Stimulated activated memory B cell treated with anti-CD40 and anti-IgM and Interleukin-4, amounts not matched to agents 10 μg/mL and 1 μg/mL and 100 μg/mL, for 72 hours (primary cell): Measurements from ENCODE around the gene POLDIP2.

Experiments used
- ATAC-seq: fragments of 150-1000 bp; cut with Tn5 transposase; 2 replicates; pipeline ENCODE4 v1.10.0; 2021
- H3K27ac Mint-ChIP-seq: one replicate; pipeline ENCODE4 v1.8.0; 2022; ENCODE audit warnings: mild to moderate bottlenecking, mixed read lengths
- H3K27me3 Mint-ChIP-seq: one replicate; pipeline ENCODE4 v1.8.0; 2022; ENCODE audit warnings: mixed read lengths
- H3K36me3 Mint-ChIP-seq: one replicate; pipeline ENCODE4 v1.8.0; 2022; ENCODE audit warnings: mixed read lengths
- H3K4me1 Mint-ChIP-seq: one replicate; pipeline ENCODE4 v1.8.0; 2022; ENCODE audit warnings: mixed read lengths
- H3K4me3 Mint-ChIP-seq: one replicate; pipeline ENCODE4 v1.8.0; 2022; ENCODE audit warnings: mild to moderate bottlenecking, moderate library complexity, mixed read lengths
- H3K9me3 Mint-ChIP-seq: one replicate; pipeline ENCODE4 v1.8.0; 2022; ENCODE audit warnings: mixed read lengths

The POLDIP2 gene

DNA sequence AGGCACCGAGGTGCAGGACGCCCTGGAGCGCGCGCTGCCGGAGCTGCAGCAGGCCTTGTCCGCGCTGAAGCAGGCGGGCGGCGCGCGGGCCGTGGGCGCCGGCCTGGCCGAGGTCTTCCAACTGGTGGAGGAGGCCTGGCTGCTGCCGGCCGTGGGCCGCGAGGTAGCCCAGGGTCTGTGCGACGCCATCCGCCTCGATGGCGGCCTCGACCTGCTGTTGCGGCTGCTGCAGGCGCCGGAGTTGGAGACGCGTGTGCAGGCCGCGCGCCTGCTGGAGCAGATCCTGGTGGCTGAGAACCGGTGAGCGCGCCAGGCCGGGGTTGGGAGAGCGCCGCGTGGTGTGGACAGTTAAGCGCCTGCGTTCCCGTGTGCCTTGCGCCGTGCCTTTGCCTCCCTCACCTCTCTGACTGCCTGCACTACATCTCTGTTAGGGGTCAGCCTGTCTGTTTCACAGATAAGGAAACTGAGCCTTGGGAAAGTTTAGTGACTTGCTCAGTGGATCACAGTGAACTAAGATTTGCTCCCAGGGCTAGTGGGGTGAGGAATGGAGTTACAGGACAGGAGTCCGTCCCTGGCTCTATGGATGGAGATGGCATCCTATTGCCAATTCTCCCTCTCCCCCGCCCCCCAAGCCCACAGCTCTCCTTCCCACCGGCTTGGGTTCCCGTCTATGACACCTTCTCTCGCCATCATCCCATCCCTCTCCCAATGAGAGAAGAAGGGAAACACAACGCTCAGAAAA, 15.0 kb upstream of the POLDIP2 start:
- H3K27me3 Mint-ChIP-seq: no peaks in the 10 kb centered on the region
- peak; percentile 2 for ATAC-seq
- peaks cover 5% of the 10 kb centered on the region for H3K36me3 Mint-ChIP-seq
- no peaks in the 10 kb centered on the region for H3K9me3 Mint-ChIP-seq
- H3K4me3 Mint-ChIP-seq: peak overlapping the region; percentile 81
- H3K27ac Mint-ChIP-seq: peak overlapping the region; percentile 86
- peaks cover 27% of the 10 kb centered on the region for H3K4me1 Mint-ChIP-seq

DNA sequence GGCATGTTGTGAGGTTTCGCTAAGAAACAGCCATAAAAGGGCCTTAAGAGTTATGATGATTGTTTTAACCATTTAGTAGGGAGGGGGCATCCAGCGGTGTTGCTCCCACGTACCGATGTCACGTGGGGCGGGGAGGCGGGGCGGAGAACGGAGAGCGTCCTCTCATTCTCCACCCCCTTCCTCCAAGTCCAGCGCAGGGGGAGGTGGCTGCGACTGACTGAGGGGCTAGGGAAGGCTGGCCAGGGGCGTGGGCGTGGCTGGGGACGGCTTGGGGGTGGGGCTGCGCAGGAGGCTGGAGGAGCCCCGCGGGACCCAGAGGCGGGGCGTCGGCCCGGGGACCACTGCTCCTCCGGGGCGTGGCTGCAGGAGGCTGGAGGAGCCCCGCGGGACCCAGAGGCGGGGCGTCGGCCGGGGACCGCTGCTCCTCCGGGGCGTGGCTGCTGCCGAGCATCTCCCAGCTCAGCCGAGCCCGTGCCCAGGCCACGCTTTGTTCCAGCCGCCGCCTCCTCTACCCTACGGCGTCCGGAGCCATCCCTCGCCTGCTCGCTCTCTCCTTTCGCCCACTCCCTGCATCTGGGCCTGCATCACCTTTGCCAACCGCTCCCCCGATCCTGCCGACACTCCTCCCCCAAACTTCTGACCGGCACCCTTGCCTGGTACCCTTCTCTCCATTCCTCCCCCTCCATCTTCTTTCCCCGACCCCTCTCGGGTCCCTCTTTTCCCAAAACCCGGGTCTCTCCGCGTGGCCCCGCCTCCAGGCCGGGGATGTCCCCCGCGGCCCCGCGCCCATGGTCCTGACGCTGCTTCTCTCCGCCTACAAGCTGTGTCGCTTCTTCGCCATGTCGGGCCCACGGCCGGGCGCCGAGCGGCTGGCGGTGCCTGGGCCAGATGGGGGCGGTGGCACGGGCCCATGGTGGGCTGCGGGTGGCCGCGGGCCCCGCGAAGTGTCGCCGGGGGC, 14.2 kb upstream of the POLDIP2 start, which contains the start of gene SARM1:
Gene SARM1, plus strand, starts transcription at position 450 of the 958 bp plus-strand sequence. Its CDS starts 339 bp downstream, at position 789.
- H3K27ac Mint-ChIP-seq: peak within 1 kb of the TSS; percentile 86
- peak within 1 kb of the TSS; percentile 89 for H3K4me3 Mint-ChIP-seq
- H3K27me3 Mint-ChIP-seq: no peaks in the 10 kb centered on the region
- ATAC-seq: peak; percentile 95
- H3K9me3 Mint-ChIP-seq: no peaks in the 10 kb centered on the region
- peaks cover 27% of the 10 kb centered on the region for H3K4me1 Mint-ChIP-seq
- peaks cover 7% of the 10 kb centered on the region for H3K36me3 Mint-ChIP-seq

DNA sequence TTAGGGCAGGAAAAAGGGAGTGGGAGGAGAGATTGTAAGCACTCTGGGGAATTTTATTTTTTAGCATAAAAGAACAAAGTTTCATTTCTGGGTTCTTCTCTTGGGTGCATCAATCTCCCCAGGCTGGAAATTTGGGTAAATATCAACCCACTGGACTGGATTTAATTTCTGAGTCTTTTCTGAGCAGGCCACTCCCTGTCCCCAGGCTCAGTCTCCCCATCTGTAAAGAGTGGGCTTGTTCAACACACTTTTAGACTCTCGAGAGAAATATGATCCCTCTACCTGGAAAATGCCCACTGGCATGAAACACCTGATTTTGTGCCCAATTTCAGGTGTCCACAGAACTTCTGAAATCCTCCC, 13.4 kb upstream of the POLDIP2 start:
- no peak overlapping the region for H3K4me3 Mint-ChIP-seq
- ATAC-seq: no peak
- H3K4me1 Mint-ChIP-seq: peaks cover 27% of the 10 kb centered on the region
- peaks cover 12% of the 10 kb centered on the region for H3K36me3 Mint-ChIP-seq
- peak overlapping the region; percentile 86 for H3K27ac Mint-ChIP-seq
- H3K27me3 Mint-ChIP-seq: no peaks in the 10 kb centered on the region
- no peaks in the 10 kb centered on the region for H3K9me3 Mint-ChIP-seq

DNA sequence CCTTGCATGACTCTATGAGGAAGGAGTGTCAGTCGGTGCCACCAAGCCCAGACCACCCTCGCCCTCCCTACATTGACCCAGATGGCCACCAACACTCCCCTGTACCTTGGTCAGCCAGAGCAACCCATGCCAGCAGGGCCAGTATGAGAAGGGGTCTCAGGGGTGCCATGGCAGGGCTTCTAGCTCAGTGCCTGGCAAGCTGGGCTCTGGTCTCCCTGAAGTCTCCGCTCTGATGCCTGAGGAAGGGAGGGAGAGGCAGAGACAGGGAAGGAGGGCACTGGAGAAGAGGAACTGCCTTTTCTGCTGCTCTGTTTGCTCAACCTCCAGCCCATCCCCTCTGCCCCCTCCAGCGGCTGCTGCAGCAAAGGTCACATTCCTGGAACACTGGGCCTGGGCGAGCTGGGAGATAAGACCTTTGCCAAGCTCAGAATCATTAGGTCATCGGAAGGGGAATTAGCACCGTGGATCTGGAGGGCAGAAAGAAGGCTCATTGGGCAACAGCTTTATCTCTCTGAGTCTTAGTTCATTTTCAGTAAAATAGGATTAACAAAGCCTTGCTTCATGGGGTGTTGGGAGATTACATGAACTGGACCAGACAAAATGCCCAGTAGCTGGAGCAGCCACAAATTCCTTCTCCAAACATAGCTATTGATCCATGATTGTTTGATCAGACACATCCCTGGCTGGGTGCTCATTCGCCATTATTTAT, 12.9 kb upstream of the POLDIP2 start, which contains the start of gene VTN:
Gene VTN, minus strand, starts transcription at position 273 of the 709 bp plus-strand sequence. Its CDS starts 104 bp downstream, at position 169.
- peak within 1 kb of the TSS; percentile 86 for H3K27ac Mint-ChIP-seq
- peaks cover 27% of the 10 kb centered on the region for H3K4me1 Mint-ChIP-seq
- no peaks in the 10 kb centered on the region for H3K9me3 Mint-ChIP-seq
- ATAC-seq: no peak
- no peaks in the 10 kb centered on the region for H3K27me3 Mint-ChIP-seq
- peak within 1 kb of the TSS; percentile 89 for H3K4me3 Mint-ChIP-seq
- peaks cover 12% of the 10 kb centered on the region for H3K36me3 Mint-ChIP-seq

DNA sequence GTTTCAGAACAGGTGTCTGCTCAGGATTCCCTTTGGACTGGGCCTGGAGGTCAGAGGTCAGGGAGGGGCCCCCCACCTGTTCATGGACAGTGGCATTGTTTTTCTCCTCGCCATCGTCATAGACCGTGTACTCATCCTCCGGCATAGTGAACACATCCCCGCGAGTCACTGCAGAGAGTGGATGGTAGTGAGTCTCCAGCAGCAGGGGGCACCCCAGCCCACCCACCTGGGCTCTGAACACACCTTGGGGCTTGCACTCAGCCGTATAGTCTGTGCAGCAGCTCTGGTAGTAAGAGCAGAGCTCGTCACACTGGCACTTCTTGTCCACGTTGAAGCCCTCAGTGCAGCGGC, 12.3 kb upstream of the POLDIP2 start:
- Mint-ChIP-seq H3K9me3 (no peaks in the 10 kb centered on the region), H3K4me1 (peaks cover 27% of the 10 kb centered on the region), H3K4me3 (no peak overlapping the region), H3K27me3 (no peaks in the 10 kb centered on the region), H3K27ac (no peak overlapping the region), H3K36me3 (peaks cover 7% of the 10 kb centered on the region)
- no peak for ATAC-seq

DNA sequence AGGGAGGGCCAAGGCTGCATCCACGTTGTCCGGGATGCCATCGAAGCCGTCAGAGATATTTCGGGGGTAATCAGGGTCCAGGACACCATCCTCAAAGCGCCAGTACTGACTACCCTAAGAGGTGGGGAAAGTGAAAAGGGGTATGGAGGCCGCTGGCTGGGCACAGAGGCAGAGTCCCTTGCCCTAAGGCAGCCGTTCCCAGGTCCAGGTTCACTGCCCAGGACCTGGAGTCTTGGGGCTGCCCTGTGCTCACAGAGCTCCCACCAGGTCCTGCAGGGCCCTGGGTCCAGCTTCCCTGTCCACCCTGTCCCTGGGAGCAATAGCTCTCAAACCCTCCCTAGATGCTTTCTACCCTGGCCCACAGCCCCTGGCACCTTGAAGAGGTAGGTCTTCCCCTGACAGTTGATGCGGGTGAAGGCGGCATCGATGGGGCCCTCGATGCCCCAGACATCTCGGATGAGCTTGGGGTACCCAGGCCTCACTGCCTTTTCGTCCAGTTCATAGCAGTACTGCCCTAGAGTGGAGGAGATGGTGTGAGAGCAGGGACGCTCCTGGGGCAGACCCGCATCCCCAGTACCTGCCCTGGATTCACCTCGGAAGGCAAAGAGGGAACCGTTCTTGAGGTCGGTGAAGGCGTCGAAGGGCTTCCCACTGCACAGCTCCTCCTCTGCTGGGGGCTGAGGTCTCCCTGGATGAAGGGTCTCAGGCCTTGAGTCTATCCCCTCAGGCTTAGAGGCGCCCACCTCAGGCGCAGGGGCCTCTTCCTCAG, 11.8 kb upstream of the POLDIP2 start:
- no peak for ATAC-seq
- Mint-ChIP-seq H3K36me3 (peaks cover 6% of the 10 kb centered on the region), H3K4me3 (no peak overlapping the region), H3K4me1 (peaks cover 27% of the 10 kb centered on the region), H3K27ac (no peak overlapping the region), H3K27me3 (no peaks in the 10 kb centered on the region), H3K9me3 (no peaks in the 10 kb centered on the region)

DNA sequence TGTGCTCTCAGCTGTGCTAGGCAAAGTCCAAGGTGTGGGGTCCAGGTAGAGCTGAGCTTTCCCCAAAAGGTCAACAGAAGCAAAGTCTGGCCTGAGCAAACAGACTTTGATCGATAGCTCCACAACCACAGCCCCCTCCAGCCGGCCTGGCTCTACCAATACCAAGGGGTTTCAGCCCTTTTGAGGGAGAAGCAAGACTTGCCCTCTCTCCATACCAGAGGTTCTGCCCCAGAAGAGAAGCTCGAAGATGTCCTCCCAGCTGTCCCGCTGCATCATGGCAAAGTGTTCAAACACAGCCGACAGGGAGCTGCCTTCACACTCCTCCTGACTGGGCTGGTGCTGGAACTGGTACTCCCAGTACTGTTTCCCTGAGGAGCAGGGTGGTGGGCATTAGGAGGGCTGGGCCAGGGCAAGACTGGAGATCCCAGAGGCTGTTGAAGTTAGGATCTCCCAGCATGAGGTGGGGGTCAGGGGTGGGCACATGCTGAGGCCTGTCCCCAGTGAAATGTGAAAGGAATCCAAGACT, 11.0 kb upstream of the POLDIP2 start:
- no peak for ATAC-seq
- Mint-ChIP-seq H3K27me3 (no peaks in the 10 kb centered on the region), H3K27ac (no peak overlapping the region), H3K9me3 (no peaks in the 10 kb centered on the region), H3K4me1 (peaks cover 23% of the 10 kb centered on the region), H3K36me3 (peaks cover 6% of the 10 kb centered on the region), H3K4me3 (no peak overlapping the region)

DNA sequence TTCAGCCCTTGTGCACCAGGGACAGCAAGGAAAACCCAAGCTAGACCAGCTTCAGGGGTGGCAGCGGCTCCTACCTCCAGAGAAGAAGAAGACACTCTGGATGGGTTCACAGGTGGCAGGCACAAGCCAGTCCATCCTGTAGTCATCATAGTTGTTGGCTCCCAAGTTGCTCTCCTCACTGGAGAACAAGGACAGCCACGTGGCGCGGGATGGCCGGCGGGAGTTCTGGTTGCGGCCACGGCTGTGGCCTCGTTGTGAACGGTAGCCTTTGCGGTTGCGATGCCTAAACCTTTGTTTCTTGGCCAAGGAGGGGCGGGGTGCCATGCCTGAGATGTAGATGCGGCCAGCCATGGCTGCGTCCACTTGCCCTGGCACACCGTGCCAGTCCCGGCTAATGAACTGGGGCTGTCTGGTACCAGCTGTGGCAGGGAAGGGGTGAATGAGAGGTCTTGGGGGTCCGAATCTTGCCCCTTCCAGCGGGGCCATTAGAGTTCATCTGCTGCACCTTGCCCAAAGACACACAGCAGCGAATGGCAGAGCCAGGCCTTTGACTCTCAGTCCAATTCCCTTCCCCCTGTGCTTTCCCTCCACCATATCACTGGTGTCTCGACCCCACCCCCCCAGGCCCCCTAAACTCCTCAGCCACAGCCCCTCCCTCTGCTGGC, 10.4 kb upstream of the POLDIP2 start:
- peaks cover 9% of the 10 kb centered on the region for H3K36me3 Mint-ChIP-seq
- no peak overlapping the region for H3K4me3 Mint-ChIP-seq
- peaks cover 17% of the 10 kb centered on the region for H3K4me1 Mint-ChIP-seq
- ATAC-seq: no peak
- H3K27me3 Mint-ChIP-seq: no peaks in the 10 kb centered on the region
- H3K27ac Mint-ChIP-seq: no peak overlapping the region
- H3K9me3 Mint-ChIP-seq: no peaks in the 10 kb centered on the region

DNA sequence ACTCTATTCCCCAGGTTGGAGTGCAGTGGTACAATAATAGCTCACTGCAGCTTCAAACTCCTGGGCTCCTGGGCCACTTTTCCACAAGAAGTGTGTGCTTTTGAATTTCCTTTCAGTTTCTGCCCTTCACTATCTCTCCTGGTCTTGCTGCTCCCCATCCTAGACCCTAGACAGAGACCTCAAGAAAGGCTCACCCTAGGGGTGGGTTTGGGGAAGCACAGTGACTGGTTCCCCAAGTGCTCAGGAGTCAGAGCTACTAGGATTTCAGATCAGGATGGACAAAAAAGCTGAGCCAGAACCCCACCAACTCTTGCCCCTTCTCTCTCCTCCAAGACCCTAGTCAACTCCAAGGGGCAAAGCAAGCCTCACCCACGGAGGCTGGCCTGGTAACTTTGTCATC, 9.3 kb upstream of the POLDIP2 start:
- Mint-ChIP-seq H3K4me1 (peaks cover 6% of the 10 kb centered on the region), H3K36me3 (peaks cover 19% of the 10 kb centered on the region), H3K9me3 (no peaks in the 10 kb centered on the region), H3K4me3 (no peak overlapping the region), H3K27me3 (no peaks in the 10 kb centered on the region), H3K27ac (no peak overlapping the region)
- no peak for ATAC-seq

DNA sequence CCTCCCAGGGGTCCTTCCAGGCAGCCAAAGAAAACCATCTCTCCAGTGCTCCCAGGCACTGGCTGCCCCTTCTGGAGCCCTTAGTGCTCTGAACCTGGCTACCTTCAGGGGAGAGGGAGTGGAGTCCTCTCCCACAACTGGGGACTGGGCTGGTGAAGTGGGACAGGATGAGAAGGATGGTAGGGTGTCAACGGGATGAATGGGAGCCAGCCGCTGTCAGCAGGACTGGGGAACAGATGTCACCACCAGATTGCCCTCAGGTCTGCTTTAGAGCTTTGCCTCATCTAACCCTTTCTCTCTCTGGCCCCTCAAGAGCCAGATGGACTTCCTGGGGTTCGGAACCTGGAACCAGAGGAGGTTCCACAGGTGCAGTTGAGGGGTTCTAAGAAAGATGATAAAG, 8.2 kb upstream of the POLDIP2 start:
- H3K27ac Mint-ChIP-seq: no peak overlapping the region

DNA sequence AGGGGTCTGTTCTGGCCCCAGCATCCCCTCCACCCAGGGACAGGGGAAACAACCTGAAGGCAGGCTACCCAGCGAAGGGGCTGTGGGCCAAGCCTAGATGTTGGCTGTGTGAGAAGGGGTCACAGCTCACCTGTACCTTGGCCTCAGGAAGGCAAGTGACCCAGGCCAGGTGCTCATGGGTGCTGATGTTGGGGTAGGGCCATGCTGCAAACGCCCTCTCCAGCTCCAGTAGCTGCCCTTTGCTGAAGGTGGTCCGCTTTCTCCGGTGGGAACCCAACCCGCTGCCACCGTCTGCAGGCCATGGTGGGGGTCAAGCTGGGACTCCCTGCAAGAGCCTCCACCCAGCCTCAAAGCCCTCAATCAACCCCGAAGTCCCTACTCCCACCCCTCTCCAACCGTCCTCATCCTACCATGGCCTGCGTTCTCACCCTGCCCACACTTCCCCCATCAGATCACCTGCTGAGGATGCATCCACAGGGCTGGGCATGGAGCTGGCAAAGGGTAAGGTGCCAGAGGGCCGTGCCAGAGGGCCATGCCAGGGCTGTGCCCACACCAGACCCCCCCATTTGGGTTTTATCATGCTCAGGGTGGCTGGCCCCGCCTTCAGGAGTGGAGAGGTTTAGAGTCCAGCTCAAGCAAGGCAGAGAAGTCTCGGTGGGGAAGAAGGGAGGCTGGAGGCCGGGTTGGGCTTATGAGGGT, 7.5 kb upstream of the POLDIP2 start, which contains the start of gene SEBOX:
Gene SEBOX, minus strand, starts transcription at position 535 of the 699 bp plus-strand sequence. Its CDS starts 48 bp downstream, at position 487.
- H3K9me3 Mint-ChIP-seq: no peaks in the 10 kb centered on the region
- H3K27ac Mint-ChIP-seq: no peak within 1 kb of the TSS
- H3K36me3 Mint-ChIP-seq: peaks cover 35% of the 10 kb centered on the region
- H3K27me3 Mint-ChIP-seq: no peaks in the 10 kb centered on the region
- no peak for ATAC-seq
- no peak within 1 kb of the TSS for H3K4me3 Mint-ChIP-seq
- no peaks in the 10 kb centered on the region for H3K4me1 Mint-ChIP-seq

More for the DNA sequence above, 8.2 kb upstream of the POLDIP2 start:
- Mint-ChIP-seq H3K9me3 (no peaks in the 10 kb centered on the region), H3K36me3 (peaks cover 30% of the 10 kb centered on the region), H3K4me1 (peaks cover 6% of the 10 kb centered on the region), H3K27me3 (no peaks in the 10 kb centered on the region), H3K4me3 (no peak overlapping the region)
- no peak for ATAC-seq

DNA sequence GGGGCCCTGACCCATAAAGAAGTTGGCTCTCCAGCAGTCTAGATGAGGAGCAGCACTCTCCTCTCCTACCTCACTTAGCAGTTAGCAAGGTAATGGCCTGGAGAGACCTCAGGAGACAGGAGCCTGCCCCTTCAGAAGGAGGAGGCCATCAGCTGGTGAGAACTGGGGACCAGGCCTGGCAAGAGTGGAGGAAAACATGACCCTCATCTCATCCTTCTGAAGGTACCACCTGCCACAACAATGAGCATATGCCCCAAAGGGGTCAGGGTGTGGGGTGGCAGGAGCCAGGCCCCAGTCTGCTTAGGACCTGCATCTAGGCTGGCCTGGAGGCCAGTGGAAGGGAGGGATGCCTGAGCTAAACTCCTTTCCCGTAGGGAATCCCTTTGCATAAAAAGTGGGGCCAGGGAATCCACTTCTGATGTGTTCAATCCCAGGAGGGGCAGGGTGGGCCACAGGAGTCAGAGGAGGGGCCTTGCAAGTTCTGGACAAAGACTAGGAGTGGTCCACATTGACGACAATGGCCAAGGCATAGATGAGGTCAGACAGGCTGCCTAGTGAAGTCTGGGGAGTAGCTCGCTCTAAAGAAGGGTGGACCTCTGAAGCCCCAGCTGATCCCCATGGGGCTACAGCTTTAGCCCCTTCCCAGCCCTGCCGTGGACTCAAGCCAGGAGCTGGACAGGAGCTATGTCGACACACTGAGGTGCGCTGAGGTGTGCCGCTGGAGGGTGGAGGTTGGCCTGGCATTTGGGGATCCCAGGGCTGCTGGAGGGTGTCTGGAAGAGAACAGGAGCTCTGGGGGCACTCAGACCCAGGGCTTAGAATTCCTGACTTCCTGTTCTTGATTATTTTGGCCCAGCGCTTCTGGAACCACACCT, 6.7 kb upstream of the POLDIP2 start:
- H3K9me3 Mint-ChIP-seq: no peaks in the 10 kb centered on the region
- peaks cover 35% of the 10 kb centered on the region for H3K36me3 Mint-ChIP-seq
- ATAC-seq: no peak
- H3K27ac Mint-ChIP-seq: no peak overlapping the region
- H3K4me1 Mint-ChIP-seq: no peaks in the 10 kb centered on the region
- no peaks in the 10 kb centered on the region for H3K27me3 Mint-ChIP-seq
- H3K4me3 Mint-ChIP-seq: no peak overlapping the region

DNA sequence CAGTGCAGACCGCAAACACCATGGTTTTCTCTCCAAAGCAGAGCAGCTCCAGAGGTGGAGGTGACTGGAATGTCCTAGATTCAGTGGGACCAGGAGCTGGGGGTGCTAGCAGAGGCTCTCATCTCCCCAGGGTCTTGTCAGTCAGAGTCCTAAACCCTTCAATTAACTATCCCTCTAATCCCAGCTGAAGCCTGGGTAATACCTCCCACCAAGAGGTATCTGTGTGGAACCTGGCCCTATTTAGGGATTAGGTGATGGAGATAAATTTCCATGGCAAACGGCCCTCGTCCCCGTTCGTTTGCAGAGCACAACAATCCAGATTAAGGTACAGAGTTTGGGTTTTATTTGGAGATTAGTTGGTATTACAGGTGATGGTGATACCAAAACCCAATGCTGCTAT, 5.9 kb upstream of the POLDIP2 start:
- H3K9me3 Mint-ChIP-seq: no peaks in the 10 kb centered on the region
- H3K4me1 Mint-ChIP-seq: peaks cover 3% of the 10 kb centered on the region
- ATAC-seq: no peak
- no peak overlapping the region for H3K4me3 Mint-ChIP-seq
- no peaks in the 10 kb centered on the region for H3K27me3 Mint-ChIP-seq
- H3K27ac Mint-ChIP-seq: no peak overlapping the region
- H3K36me3 Mint-ChIP-seq: peaks cover 36% of the 10 kb centered on the region
